Fibroblast of skin of scalp (primary cell): ENCODE results near the gene PRPSAP2.

ENCODE experiments used
- DNase-seq: peaks from one replicate; pipeline ENCODE4 v3.0.0-alpha.2; 2013

The PRPSAP2 gene

GRCh38 chr17:18963126-18964017, 105.4 kb downstream of the PRPSAP2 start:
- peak; percentile 17 for DNase-seq

DNA sequence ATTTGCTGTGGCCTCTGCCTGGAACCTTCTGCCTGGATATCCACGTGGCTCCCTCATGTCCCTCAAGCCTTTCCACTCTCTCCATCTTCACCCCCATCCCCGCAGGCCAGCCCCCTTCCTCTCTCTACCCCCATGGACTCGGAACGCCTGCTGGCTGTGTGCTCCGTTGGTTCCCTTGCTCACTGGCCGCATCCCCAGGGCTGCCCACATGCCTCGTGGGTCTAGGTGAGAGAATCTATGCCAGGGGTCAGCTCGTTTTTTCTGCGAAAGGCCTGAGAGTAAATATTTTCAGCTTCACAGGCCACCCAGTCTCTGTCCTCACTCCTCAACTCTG, 106.1 kb downstream of the PRPSAP2 start:
- DNase-seq, result no peak

GRCh38 chr17:18964550-18964949, 106.6 kb downstream of the PRPSAP2 start:
- no peak for DNase-seq

DNA sequence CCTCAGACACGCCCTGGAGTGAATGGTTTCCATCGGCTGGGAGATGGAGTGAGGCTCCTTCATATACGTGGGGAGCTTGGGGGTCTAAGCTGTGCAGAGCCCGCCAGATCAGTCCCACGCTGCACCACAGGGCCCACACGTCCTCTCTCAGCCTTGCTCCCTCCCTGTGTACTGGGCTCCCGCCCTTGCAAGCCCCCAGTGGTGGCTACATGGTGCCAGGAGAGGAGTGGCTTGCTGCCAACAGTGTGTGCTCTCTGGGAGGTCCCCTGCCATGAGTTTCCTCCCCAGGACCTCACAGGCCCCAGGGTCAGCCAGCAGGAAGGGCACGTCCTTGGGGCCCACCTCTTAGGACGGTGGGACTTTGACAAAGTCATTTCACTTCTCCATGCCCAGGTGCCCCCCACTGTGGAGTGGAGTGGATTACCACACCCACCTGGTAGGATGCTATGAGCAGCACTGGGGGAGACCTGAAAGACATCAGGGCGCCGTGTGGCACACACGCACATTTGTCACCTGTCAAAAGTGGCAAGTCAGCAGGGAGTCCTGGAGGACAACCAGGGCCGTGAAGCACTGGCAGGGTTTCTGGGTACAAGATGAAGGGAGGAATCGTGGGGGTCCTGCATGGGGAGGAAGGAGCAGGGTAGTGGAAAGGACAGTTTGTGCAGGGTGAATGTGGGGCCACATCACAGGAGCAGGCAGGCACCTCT, 107.8 kb downstream of the PRPSAP2 start:
- no peak for DNase-seq

GRCh38 chr17:18966831-18967624, 109.1 kb downstream of the PRPSAP2 start:
- DNase-seq, result peak; percentile 13

GRCh38 chr17:18967916-18968315, 110.0 kb downstream of the PRPSAP2 start:
- no peak for DNase-seq

DNA sequence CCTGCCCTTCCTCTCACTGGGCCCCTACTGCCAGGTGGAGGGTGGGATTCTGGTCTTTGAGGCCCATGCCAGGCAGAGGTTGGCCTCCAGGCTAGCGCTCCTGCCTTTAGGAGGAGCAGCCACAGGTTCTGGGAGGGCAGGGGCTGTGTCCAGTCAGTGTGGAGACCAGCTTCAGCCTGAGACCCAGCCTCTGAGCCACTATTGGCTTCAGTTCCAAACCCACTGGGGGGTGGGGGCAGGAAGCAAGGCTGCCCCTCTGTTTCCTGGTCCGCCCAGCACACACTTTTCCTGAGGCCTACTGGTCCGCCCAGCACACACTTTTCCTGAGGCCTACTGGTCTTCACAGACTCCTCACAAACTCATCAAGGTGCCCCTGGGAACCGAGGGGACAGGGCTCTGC, 110.4 kb downstream of the PRPSAP2 start:
- DNase-seq, result no peak

DNA sequence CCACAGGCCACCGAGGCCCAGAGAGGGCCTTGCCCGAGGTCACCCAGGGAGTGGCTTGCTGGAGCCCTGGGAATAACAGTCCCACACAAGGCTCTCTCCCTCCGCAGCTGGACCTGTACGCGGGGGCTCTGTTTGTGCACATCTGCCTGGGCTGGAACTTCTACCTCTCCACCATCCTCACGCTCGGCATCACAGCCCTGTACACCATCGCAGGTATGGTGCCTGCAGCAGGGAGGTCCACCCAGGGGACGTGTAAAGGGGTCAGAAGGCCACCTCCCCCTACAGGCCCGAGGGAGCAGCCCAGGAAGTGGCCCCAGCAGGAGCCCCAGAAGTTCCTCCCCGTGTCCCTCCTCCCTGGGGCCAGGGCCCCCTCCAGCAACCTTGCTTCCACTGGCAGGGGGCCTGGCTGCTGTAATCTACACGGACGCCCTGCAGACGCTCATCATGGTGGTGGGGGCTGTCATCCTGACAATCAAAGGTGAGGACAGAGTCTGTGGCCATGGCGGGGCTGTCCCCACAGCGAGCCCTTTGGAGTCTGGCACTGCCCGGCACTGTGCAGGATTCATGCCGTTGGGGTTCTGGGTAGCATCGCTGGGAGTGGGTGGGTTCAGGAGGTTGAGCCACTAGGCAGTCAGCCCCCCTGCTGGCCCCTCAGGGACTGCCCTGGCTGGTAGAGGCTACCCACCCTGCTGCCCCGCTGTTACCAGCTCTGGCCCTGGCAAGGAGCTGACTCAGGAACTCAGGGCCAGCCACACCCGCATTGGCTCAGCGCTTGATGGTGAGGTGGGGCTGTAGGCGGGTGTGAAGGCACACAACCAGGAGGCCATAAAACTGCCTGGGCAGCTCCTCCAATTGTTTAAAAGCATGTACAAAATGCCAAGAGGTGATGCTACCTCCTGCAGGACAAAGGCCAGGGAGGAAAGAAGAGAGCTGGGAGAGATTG, 111.3 kb downstream of the PRPSAP2 start:
- DNase-seq, result no peak

GRCh38 chr17:18970582-18971480, 112.9 kb downstream of the PRPSAP2 start:
- no peak for DNase-seq

DNA sequence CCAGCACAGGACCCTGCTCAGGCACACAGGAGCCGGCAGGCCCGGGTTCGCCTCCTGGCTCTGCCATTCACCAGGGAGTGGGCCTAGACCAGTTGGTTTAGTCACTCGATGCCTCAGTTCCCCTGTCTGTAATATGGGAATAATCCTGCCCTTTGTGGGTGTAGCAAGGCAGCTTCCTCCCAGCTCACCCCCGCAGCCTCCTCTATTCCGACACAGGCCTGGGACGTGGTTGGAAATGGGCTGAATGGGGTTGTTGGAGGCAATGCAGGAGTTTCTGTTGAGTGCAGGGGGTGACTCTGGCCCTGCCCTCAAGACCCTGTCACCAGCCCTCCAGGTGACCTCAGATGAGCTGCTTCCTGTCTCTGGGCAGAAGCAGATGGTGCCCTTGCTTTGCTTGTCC, 113.9 kb downstream of the PRPSAP2 start:
- no peak for DNase-seq

GRCh38 chr17:18974407-18975149, 116.6 kb downstream of the PRPSAP2 start:
- DNase-seq, result no peak

DNA sequence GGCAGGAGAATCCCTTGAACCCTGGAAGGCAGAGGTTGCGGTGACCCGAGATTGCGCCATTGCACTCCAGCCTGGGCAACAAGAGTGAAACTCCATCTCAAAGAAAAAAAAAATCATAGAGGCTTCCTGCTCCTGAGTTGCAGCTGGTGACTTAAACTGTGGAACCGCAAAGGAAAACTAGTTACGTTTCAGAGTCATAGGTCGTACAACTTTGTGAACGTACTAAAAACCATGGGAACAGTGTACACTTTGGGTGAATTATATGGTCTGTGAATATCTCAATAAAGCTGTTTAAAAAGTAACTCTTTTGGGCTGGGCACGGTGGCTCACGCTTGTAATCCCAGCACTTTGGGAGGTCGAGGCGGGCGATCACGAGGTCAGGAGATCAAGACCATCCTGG, 117.7 kb downstream of the PRPSAP2 start:
- DNase-seq, result no peak

- no peak for DNase-seq
These were observed 118.3 kb downstream of the PRPSAP2 start for GRCh38 chr17:18976201-18976600.

GRCh38 chr17:18977021-18977420, 119.1 kb downstream of the PRPSAP2 start:
- DNase-seq, result no peak

- no peak for DNase-seq
These were observed 119.7 kb downstream of the PRPSAP2 start for GRCh38 chr17:18977646-18978045.

- DNase-seq, result no peak
These were observed 120.1 kb downstream of the PRPSAP2 start for GRCh38 chr17:18978050-18978449.

- no peak for DNase-seq
These were observed 120.7 kb downstream of the PRPSAP2 start for GRCh38 chr17:18978655-18979054.
